ENCODE measurements around the gene PTPRR. TPM values are rescaled to one million over a fixed set of nuclear protein-coding genes. Genes with fewer than 3 reads are reported as not detected.

The PTPRR gene
- total RNA-seq, 1 donor, result not detected

GRCh38 chr12:70890895-70891832, 29.4 kb downstream of the PTPRR start:
- H3K4me3 ChIP-seq (ENCODE audit: low read depth, low read length), result no peak overlapping the region
- TF ChIP-seq CTCF (IDR thresholded peaks at IDR 0.05; ENCODE audit: insufficient read depth, low read depth, low read length), result no peak
- DNase-seq (ENCODE audit: low read depth), result no peak

GRCh38 chr12:70885956-70886355, 34.6 kb downstream of the PTPRR start:
- TF ChIP-seq CTCF (IDR thresholded peaks at IDR 0.05; ENCODE audit: insufficient read depth, low read depth, low read length), result no peak
- no peak overlapping the region for H3K4me3 ChIP-seq (ENCODE audit: low read depth, low read length)
- DNase-seq (ENCODE audit: low read depth), result no peak

GRCh38 chr12:70883855-70884254, 36.7 kb downstream of the PTPRR start:
- no peak for DNase-seq (ENCODE audit: low read depth)
- no peak for TF ChIP-seq CTCF (IDR thresholded peaks at IDR 0.05; ENCODE audit: insufficient read depth, low read depth, low read length)
- no peak overlapping the region for H3K4me3 ChIP-seq (ENCODE audit: low read depth, low read length)

- no peak overlapping the region for H3K4me3 ChIP-seq (ENCODE audit: low read depth, low read length)
- DNase-seq (ENCODE audit: low read depth), result no peak
- TF ChIP-seq CTCF (IDR thresholded peaks at IDR 0.05; ENCODE audit: insufficient read depth, low read depth, low read length), result no peak
Measured at GRCh38 chr12:70880744-70881143, 39.8 kb downstream of the PTPRR start.

- no peak for DNase-seq (ENCODE audit: low read depth)
Measured at GRCh38 chr12:70876952-70877351, 43.6 kb downstream of the PTPRR start.

GRCh38 chr12:70875628-70876027, 44.9 kb downstream of the PTPRR start:
- no peak for DNase-seq (ENCODE audit: low read depth)
- H3K4me3 ChIP-seq (ENCODE audit: low read depth, low read length), result no peak overlapping the region
- no peak for TF ChIP-seq CTCF (IDR thresholded peaks at IDR 0.05; ENCODE audit: insufficient read depth, low read depth, low read length)

More at GRCh38 chr12:70876952-70877351, 43.6 kb downstream of the PTPRR start:
- H3K4me3 ChIP-seq (ENCODE audit: low read depth, low read length), result no peak overlapping the region
- TF ChIP-seq CTCF (IDR thresholded peaks at IDR 0.05; ENCODE audit: insufficient read depth, low read depth, low read length), result no peak

Data from fibroblast of villous mesenchyme (primary cell).